Gastroesophageal sphincter (tissue), 4 donors: Measurements from ENCODE around the gene MYO9A. TPM values are rescaled to one million over a fixed set of nuclear protein-coding genes. Genes with fewer than 3 reads are reported as not detected.
"Not testable (repeated sequence)": the region's sequence is repeated elsewhere in the genome, so short reads cannot be mapped to it uniquely, and the experiment has no call there.

Experiments
- ATAC-seq: fragments of 150-250 bp; one replicate; pipeline ENCODE4 v1.9.1; 2016; ENCODE audit warnings: mild to moderate bottlenecking, moderate library complexity
- H3K27ac ChIP-seq, 4 donors: fragments of 200-600 bp; sonication (generic) in 3 of 4; 1 replicate in 3 of 4; 2 replicates in 1 of 4; pipeline ENCODE4 v1.5.1; 2016 to 2019
- H3K27me3 ChIP-seq: fragments of 200-600 bp; sonication (generic); one replicate; pipeline ENCODE4 v1.5.1; 2019
- H3K36me3 ChIP-seq, 2 donors: fragments of 200-600 bp; sonication (generic); one replicate each; pipeline ENCODE4 v1.5.1; 2019; ENCODE audit warnings: control low read depth in 1 of 2
- H3K4me1 ChIP-seq, 3 donors: fragments of 200-600 bp; sonication (generic); 1 replicate in 2 of 3; 2 replicates in 1 of 3; pipeline ENCODE4 v1.5.1; 2016 to 2019; ENCODE audit warnings: control low read depth in 2 of 3
- H3K4me3 ChIP-seq, 2 donors: fragments of 200-600 bp; sonication (generic); one replicate each; pipeline ENCODE4 v1.5.1; 2019; ENCODE audit warnings: mild to moderate bottlenecking in 1 of 2, moderate library complexity in 1 of 2
- H3K9me3 ChIP-seq, 3 donors: fragments of 200-600 bp; sonication (generic); one replicate each; pipeline ENCODE4 v1.5.1; 2017 to 2019; ENCODE audit warnings: control low read depth in 2 of 3
- CTCF ChIP-seq, 4 experiments: fragments of 200-600 bp in 2 of 4; fragments of 450-650 bp in 2 of 4; sonication (generic) in 1 of 4; IDR thresholded peaks; one replicate each; pipeline ENCODE4 v1.5.1; 2017 to 2019; ENCODE audit warnings: antibody characterized with exemption in 4 of 4, mild to moderate bottlenecking in 2 of 4, moderate library complexity in 2 of 4
- EP300 ChIP-seq: sonication (generic); formaldehyde crosslinking; IDR thresholded peaks from one replicate; pipeline ENCODE4 v1.6.1; 2017; ENCODE audit warnings: antibody characterized with exemption, mild to moderate bottlenecking
- POLR2A ChIP-seq, 2 donors: fragments of 450-650 bp; IDR thresholded peaks; one replicate each; pipeline ENCODE4 v1.6.1; 2017; ENCODE audit warnings: antibody characterized with exemption in 2 of 2, mild to moderate bottlenecking in 2 of 2, moderate library complexity in 1 of 2
- POLR2AphosphoS5 ChIP-seq: sonication (generic); formaldehyde crosslinking; IDR thresholded peaks from one replicate; pipeline ENCODE4 v1.6.1; 2017; ENCODE audit warnings: antibody characterized with exemption
- WGBS, 2 donors: methylation state at CpG; one replicate each; pipeline ENCODE4 v1.1.5; 2018; ENCODE audit warnings: low coverage in 1 of 2; 5-methylcytosine and 5-hydroxymethylcytosine counted together
- total RNA-seq, 4 donors: library from RNA; depleted of rRNA; stranded (reverse); fragments of >200 nt; gene quantifications; one replicate each; pipeline ENCODE4 v1.1.0, GENCODE V29; 2016

MYO9A gene
- total RNA-seq, 4 donors from 2014 or later, result 74.5 to 118 (median 108) TPM

GRCh38 chr15:72110355-72110754 is 7.6 kb downstream of the MYO9A start:
- H3K36me3 ChIP-seq, result no peaks in the 10 kb centered on the region
- TF ChIP-seq POLR2A (IDR thresholded peaks at IDR 0.05) (no peak), POLR2AphosphoS5 (no peak), CTCF (IDR thresholded peaks at IDR 0.05) (no peak), EP300 (no peak)
- ATAC-seq, result no peak
- H3K27me3 ChIP-seq, result no peaks in the 10 kb centered on the region
- no peak overlapping the region for H3K4me3 ChIP-seq
- H3K4me1 ChIP-seq, result peaks cover 0 to 95% (median 22%) of the 10 kb centered on the region in 3 donors
- no peak overlapping the region for H3K27ac ChIP-seq
- WGBS, 2 donors, result 93% methylated on average over 3 of the region's 3 CpGs; no CpG with 5 or more reads in 1 of the 2 donors
- no peaks in the 10 kb centered on the region for H3K9me3 ChIP-seq

- Histone ChIP-seq H3K4me3 (no peak overlapping the region), H3K27ac (no peak overlapping the region), H3K36me3 (peaks cover 0 to 3% of the 10 kb centered on the region in 2 donors), H3K9me3 (no peaks in the 10 kb centered on the region), H3K27me3 (no peaks in the 10 kb centered on the region), H3K4me1 (peaks cover 6 to 81% (median 15%) of the 10 kb centered on the region in 3 donors)
- no peak for ATAC-seq
- 98 to 100% methylated on average over 2 of the region's 2 CpGs for WGBS, 2 donors
- TF ChIP-seq POLR2AphosphoS5, result no peak
- no peak for TF ChIP-seq CTCF (IDR thresholded peaks at IDR 0.05)
- TF ChIP-seq EP300, result no peak
- no peak for TF ChIP-seq POLR2A (IDR thresholded peaks at IDR 0.05)
These were observed 11.9 kb downstream of the MYO9A start for GRCh38 chr15:72106068-72106467.

DNA sequence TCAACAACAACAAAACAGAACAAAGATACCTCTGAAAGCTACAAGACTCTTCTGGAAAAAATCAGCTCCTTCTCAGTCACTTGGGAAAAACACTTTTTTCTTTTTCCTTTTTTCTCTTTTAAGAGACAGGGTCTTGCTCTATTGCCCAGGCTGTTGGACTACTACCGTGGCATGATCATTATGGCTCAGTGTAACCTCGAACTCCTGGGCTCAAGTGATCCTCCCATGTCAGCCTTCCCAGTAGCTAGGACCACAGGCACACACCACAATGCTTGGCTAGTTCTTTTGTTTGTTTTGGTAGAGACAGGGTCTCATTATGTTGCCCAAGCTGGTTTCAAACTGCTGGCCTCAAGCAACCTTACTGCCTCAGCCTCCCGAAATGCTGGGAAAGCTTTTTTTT is 12.8 kb downstream of the MYO9A start:
- no peaks in the 10 kb centered on the region for H3K27me3 ChIP-seq

DNA sequence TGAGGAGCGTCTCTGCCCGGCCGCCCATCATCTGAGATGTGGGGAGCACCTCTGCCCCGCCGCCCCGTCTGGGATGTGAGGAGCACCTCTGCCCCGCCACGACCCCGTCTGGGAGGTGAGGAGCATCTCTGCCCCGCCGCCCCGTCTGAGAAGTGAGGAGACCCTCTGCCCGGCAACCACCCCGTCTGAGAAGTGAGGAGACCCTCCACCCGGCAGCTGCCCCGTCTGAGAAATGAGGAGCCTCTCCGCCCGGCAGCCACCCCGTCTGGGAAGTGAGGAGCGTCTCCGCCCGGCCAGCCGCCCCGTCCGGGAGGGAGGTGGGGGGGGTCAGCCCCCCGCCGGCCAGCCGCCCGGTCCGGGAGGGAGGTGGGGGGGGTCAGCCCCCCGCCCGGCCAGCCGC is 17.4 kb downstream of the MYO9A start:
- H3K4me1 ChIP-seq, result peaks cover 6 to 31% (median 10%) of the 10 kb centered on the region in 3 donors
- not testable (repeated sequence) for H3K4me3 ChIP-seq, H3K27ac ChIP-seq, H3K36me3 ChIP-seq, H3K9me3 ChIP-seq, ATAC-seq, H3K27me3 ChIP-seq
- no CpG with 5 or more reads among the region's 33 CpGs for WGBS, 2 donors

More for the DNA sequence above, 12.8 kb downstream of the MYO9A start:
- Histone ChIP-seq H3K9me3 (no peaks in the 10 kb centered on the region), H3K4me1 (peaks cover 6 to 74% (median 15%) of the 10 kb centered on the region in 3 donors), H3K27ac (no peak overlapping the region), H3K4me3 (no peak overlapping the region), H3K36me3 (peaks cover 0 to 3% of the 10 kb centered on the region in 2 donors)
- TF ChIP-seq POLR2A (IDR thresholded peaks at IDR 0.05) (no peak), CTCF (IDR thresholded peaks at IDR 0.05) (no peak), EP300 (no peak), POLR2AphosphoS5 (no peak)
- no peak for ATAC-seq
- WGBS, 2 donors, result 95 to 96% methylated on average over 3 of the region's 3 CpGs

- H3K4me1 ChIP-seq, result peaks cover 6 to 17% (median 10%) of the 10 kb centered on the region in 3 donors
- no peaks in the 10 kb centered on the region for H3K27me3 ChIP-seq
- no peak overlapping the region for H3K27ac ChIP-seq
- TF ChIP-seq POLR2AphosphoS5 (no peak), CTCF (IDR thresholded peaks at IDR 0.05) (no peak), EP300 (no peak), POLR2A (IDR thresholded peaks at IDR 0.05) (no peak)
- H3K4me3 ChIP-seq, result no peak overlapping the region
- ATAC-seq, result no peak
- H3K36me3 ChIP-seq, result peaks cover 0 to 7% of the 10 kb centered on the region in 2 donors
- 97 to 100% methylated on average over 1 to 3 of the region's 4 CpGs for WGBS, 2 donors
- no peaks in the 10 kb centered on the region for H3K9me3 ChIP-seq
These were observed 18.8 kb downstream of the MYO9A start for GRCh38 chr15:72099155-72099554.
